MV-4-11 (cell line): ENCODE data around the gene LCE4A.

Source experiments
- DNase-seq: peaks from one replicate; lab custom pipeline; 2025; lab: John Stamatoyannopoulos, UW

Gene LCE4A

GRCh38 chr1:152745765-152746444, 37.9 kb downstream of the LCE4A start:
- no peak for DNase-seq

- no peak for DNase-seq
Measured at GRCh38 chr1:152747831-152748230, 39.9 kb downstream of the LCE4A start.

GRCh38 chr1:152752225-152752624, 44.3 kb downstream of the LCE4A start:
- DNase-seq = no peak

GRCh38 chr1:152753586-152753985, 45.6 kb downstream of the LCE4A start:
- no peak for DNase-seq

- DNase-seq = no peak
Measured at GRCh38 chr1:152756872-152757271, 48.9 kb downstream of the LCE4A start.

- no peak for DNase-seq
Measured at GRCh38 chr1:152757747-152758146, 49.8 kb downstream of the LCE4A start, which contains the start of gene KPRP. KPRP (plus strand) TSS chr1:152758025; CDS start chr1:152759589, 1,564 bp downstream.

- DNase-seq = no peak
Measured at GRCh38 chr1:152758636-152759035, 50.7 kb downstream of the LCE4A start.
